OCI-M2 (cell line): ENCODE measurements around the gene SMIM20.

Experiments
- DNase-seq: peaks from one replicate; lab custom pipeline; 2025; ENCODE audit not compliant: unreplicated experiment; lab: John Stamatoyannopoulos, UW

Gene SMIM20

DNA sequence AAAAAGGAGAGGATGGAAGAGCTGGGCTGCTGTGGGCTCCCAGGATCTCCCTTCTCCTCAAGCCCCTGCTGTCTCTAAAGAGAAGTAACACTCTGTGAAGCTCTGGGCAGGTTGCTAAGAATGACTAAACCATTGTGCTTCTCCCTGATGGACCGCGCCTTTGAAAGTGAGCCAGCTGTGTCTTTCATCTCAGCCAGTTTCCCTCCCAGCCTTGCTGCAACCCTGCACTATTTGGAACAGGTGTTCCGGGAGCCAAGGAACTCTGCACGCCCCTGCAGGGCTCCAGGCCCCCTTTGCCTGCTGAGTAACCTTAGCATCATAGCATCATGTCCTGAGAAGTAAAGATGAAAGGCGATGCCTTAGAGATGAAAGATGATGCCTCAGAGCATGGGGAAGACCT lies 39.7 kb downstream of the SMIM20 start:
- DNase-seq, result no peak

DNA sequence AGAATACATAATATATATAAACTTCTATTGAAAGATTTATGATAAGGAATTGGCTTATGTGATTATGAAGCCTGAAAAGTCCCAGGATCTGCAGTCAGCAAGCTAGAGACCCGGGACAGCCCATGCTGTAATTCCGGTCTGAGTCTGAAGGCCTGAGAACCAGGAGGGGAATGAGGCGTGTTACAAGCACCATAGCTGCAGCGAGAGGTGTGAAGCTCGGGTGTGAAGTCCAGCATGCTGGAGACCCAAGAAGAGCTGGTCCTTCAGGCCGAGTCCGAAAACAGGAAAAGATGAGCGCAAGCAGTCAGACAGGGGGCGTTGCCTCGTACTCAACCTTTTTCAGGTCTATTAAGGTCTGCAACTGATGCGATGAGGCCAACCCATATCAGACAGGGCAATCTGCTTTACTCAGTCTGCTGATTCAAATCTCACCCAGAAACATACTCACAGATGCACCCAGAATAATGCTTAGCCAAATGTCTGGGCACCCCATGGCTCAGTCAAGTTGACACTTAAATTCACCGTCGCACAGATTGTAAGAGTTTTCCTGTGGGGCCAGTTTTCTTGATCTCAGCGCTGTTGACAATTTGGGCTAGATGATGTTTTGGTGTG lies 40.4 kb downstream of the SMIM20 start:
- DNase-seq, result no peak

- no peak for DNase-seq
These were observed 41.7 kb downstream of the SMIM20 start for GRCh38 chr4:25955705-25956104.

DNA sequence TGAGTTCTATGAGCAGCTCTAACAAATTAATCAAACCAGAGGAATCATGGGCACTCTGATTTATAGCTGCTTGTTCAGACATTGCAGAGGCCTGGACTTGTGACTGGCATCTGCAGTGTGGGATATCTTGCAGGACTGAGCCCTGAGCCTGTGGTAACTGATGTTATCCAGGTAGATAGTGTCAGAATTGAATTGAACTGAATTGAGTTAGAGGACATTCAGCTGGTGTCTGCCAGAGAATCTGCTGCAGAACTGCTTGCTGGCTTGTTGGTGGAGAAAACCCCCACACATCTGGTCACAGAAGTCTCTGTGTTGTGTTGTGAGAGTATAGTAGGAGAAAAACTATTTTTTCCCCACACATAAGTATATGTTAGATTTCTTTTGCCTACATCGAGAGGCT lies 42.2 kb downstream of the SMIM20 start:
- no peak for DNase-seq

GRCh38 chr4:25958110-25958509 lies 44.1 kb downstream of the SMIM20 start:
- no peak for DNase-seq

- no peak for DNase-seq
These were observed 48.4 kb downstream of the SMIM20 start for GRCh38 chr4:25962393-25962792.

- no peak for DNase-seq
These were observed 51.6 kb downstream of the SMIM20 start for GRCh38 chr4:25965629-25966028.

DNA sequence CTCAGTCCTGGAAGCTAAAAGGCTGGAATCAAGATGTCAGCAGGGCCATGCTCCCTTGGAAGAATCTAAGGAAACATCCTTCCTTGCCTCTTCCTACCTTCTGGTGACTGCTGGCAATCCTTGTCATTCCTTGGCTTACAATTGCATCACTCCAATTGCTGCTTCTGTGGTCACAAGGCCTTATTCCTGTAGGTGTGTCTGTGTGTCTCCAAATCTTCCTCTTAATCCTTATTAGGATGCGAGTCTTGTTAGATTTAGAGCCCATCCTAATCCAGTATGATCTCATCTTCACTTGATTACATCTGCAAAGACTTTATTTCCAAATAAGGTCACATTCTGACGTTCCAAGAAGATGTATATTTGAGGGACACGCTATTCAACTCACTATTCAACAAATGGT lies 52.2 kb downstream of the SMIM20 start:
- DNase-seq, result no peak

DNA sequence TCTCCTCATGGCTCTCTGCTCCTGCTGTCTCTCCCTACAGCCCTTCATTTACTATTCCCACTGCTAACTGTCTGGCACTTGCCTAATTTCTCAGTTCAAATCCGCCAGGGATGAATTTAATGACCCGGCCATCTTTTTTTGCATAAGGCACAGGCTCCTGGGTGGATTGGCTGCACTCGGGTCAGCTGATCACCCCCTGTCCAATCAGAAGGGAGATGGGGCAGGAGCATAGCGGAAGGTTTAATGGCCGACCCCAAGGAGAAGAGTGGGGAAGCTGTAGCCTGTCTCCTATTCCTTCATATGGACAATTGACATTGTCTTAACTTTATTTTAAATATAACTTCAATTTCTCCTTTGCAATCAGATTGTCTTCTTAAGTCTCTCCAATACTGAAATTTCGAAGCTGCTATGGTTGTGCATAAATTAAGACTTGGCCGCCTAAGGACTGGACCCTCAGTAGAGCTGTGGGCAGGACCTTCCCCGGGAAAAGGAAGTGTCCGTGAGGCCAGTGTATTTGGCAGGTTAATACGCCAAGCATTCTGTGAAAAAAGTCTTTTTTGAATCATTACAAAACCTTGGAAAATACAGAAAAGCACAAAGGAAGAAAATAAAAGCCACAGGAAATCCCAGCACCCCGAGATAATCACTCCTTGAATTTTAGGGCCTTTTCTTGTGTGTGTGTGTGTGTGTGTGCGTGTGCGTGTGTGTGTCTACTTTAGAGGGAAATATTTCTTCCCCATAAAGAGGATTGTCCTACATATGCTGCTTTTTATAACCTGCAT lies 55.5 kb downstream of the SMIM20 start:
- DNase-seq, result no peak

GRCh38 chr4:25970226-25970675 lies 56.2 kb downstream of the SMIM20 start:
- DNase-seq, result no peak

- no peak for DNase-seq
These were observed 56.8 kb downstream of the SMIM20 start for GRCh38 chr4:25970691-25971432.

- DNase-seq, result no peak
These were observed 58.3 kb downstream of the SMIM20 start for GRCh38 chr4:25972366-25972765.

DNA sequence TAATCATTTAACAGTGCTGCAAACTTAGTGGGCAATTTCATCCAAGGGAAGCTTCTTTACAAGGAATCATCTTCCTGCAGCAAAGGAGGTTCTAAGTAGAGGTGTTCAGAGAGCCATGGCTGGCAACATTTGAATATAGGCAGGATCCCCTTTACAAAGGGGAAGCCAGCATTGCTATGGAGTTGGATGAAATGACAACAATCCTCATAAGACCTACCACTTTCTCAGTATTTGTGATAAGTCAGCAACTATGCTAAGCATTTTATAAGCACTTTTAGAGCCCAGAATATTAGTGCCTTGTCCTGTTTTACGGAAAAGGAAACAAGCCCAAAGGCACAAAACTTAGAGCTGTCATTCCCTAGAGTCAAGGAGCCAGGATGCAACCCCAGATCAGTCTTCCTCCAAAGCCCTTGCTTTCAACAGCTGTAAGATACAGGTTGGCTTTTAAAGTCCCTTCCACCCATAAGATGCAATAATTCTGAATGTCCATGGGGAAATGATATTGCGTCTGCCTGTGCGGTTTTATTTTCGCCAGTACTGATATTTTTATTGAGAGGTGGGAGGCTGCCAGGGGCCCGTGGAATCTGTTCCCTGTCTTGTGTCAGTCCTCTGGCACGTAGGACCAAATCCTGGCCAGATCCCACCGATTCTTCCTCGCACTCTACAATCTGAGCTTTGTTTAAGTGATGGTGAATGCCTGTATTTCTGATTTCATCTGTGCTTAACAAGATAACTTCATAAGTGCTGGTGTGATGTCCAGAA lies 59.1 kb downstream of the SMIM20 start:
- DNase-seq, result no peak

GRCh38 chr4:25976780-25977179 lies 62.8 kb downstream of the SMIM20 start:
- DNase-seq, result no peak

DNA sequence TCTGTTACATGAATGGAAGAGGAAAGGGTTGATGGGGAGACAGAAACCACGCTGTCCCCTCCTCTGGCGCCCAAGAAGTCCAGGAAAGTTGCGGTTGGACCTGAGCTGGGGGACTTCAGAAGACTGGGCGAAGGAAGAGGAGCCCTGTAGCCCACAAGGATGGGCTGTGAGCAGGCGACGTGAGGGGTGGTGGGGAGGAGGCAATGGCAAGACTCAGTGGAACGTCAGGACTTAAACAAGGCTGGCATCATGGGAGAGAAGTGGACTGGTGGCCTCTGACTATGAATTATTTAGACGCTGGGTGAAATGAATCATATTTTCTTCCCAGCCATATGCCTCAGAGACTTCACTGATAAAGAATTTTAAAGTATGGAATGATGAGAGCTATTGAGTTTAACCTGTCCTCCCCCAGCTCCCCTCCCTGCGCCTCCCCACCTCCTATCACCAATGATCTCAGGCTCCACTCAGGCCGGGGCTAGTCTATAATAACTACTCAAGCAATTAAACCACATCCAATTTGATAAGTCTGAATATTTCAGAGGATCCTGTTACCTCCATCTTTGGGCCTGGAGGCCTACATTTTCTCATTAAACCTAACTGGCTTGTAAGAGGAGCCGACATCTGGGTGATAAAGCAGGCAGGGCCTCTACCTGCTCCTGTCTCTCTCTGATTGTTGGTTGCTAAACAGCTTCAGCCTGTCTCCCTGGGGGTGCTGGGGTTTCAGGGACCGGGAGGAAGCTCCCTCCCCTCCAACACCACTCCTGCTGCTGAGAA lies 63.6 kb downstream of the SMIM20 start:
- DNase-seq, result no peak

GRCh38 chr4:25978327-25978726 lies 64.3 kb downstream of the SMIM20 start:
- no peak for DNase-seq
